Globus pallidus (tissue), 1 donor: ENCODE measurements around the gene SNRPB.
"Not testable (repeated sequence)": the region's sequence is repeated elsewhere in the genome, so short reads cannot be mapped to it uniquely, and the experiment has no call there.

Source experiments
- DNase-seq: peaks from one replicate; pipeline ENCODE4 v3.0.0-alpha.2; 2015; ENCODE audit warnings: low spot score

Gene SNRPB

GRCh38 chr20:2470423-2471193 is at the start of gene SNRPB:
TSS of gene SNRPB (minus strand) at chr20:2470789. CDS start at chr20:2470690, 99 bp downstream.
- DNase-seq: peak; percentile 99

- no peak for DNase-seq
Observed at GRCh38 chr20:2519115-2519809, 48.7 kb upstream of the SNRPB start.

- no peak for DNase-seq
Observed at GRCh38 chr20:2518558-2518957, 48.0 kb upstream of the SNRPB start.

- DNase-seq: no peak
Observed at GRCh38 chr20:2518096-2518495, 47.5 kb upstream of the SNRPB start.

- DNase-seq: no peak
Observed at GRCh38 chr20:2516399-2516798, 45.8 kb upstream of the SNRPB start.

- DNase-seq: no peak
Observed at GRCh38 chr20:2515203-2515602, 44.6 kb upstream of the SNRPB start.

- DNase-seq: no peak
Observed at GRCh38 chr20:2509794-2510193, 39.2 kb upstream of the SNRPB start.

GRCh38 chr20:2509468-2509781 is 38.8 kb upstream of the SNRPB start:
- DNase-seq: no peak

- peak; percentile 88 for DNase-seq
Observed at GRCh38 chr20:2508631-2509467, 38.3 kb upstream of the SNRPB start, which contains the start of gene ZNF343. TSS of gene ZNF343 (minus strand) at chr20:2508915. CDS start at chr20:2493895, 15,020 bp downstream.

GRCh38 chr20:2507875-2508630 is 37.5 kb upstream of the SNRPB start:
- DNase-seq: no peak

- DNase-seq: no peak
Observed at GRCh38 chr20:2507464-2507863, 36.9 kb upstream of the SNRPB start.

- not testable (repeated sequence) for DNase-seq
Observed at GRCh38 chr20:2506426-2506825, 35.8 kb upstream of the SNRPB start.

- DNase-seq: not testable (repeated sequence)
Observed at GRCh38 chr20:2504803-2505202, 34.2 kb upstream of the SNRPB start.

- DNase-seq: not testable (repeated sequence)
Observed at GRCh38 chr20:2502808-2503384, 32.3 kb upstream of the SNRPB start.

- DNase-seq: no peak
Observed at GRCh38 chr20:2485661-2486060, 15.1 kb upstream of the SNRPB start.

- no peak for DNase-seq
Observed at GRCh38 chr20:2485080-2485479, 14.5 kb upstream of the SNRPB start.

GRCh38 chr20:2483504-2483903 is 12.9 kb upstream of the SNRPB start:
- no peak for DNase-seq

- DNase-seq: no peak
Observed at GRCh38 chr20:2480381-2480780, 9.8 kb upstream of the SNRPB start.

GRCh38 chr20:2476742-2477615 is 6.4 kb upstream of the SNRPB start:
- no peak for DNase-seq
